ENCODE data around the gene GPATCH4.
"Not testable (repeated sequence)": the region's sequence is repeated elsewhere in the genome, so short reads cannot be mapped to it uniquely, and the experiment has no call there.

GPATCH4 gene

DNA sequence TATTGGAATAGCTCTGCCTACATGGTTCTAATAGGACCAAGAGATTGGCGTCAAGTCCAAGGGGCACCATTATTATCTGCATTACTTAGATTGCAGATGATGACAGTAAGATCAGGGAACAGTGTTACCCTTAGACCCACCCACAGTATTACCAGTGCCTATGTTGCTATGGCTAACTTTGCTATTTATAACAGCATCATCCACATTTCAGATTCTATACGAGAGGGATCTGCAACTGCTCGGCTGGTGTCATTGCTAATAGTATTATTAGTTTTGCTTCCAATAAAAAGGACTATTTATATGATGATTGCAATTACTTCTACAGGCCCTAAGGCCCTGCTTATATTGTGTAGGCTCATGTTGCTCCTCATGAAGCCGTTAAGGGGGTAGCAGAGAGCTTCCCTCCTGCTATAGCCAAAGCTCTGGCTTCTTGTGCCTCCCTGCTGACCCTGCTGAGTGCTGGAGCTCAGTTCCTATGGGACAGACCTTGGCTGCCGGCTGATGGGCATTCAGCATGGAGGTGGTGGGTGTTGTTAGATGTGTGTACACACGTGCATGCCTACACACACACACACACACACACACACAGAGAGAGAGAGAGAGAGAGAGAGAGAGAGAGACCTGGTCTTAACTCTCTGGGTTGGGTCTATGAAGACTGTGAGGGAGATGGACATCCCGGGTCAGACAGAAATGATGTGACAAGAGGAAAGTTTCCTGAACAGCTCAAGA lies 41.9 kb upstream of the GPATCH4 start:
- Histone ChIP-seq H3K9me3 (ENCODE audit: control insufficient read depth, insufficient read depth, low read length) (no peaks in the 10 kb centered on the region), H3K27ac (ENCODE audit: low read length) (no peak overlapping the region), H3K27me3 (ENCODE audit: control insufficient read depth, insufficient read depth, low read length) (peaks cover 17% of the 10 kb centered on the region; the same call in 1 of the 2 replicates), H3K4me3 (ENCODE audit: low read length) (no peak overlapping the region), H3K4me1 (ENCODE audit: control insufficient read depth, insufficient read depth, low read length) (0 out of 2 replicates have a peak, but pooled peaks cover 3% of the 10 kb centered on the region), H3K36me3 (ENCODE audit: control insufficient read depth, insufficient read depth, low read length) (no peaks in the 10 kb centered on the region)
- no peak for DNase-seq (ENCODE audit: low read depth, low spot score)
- WGBS (ENCODE audit: insufficient coverage, insufficient read length): no CpG with 5 or more reads among the region's 7 CpGs

DNA sequence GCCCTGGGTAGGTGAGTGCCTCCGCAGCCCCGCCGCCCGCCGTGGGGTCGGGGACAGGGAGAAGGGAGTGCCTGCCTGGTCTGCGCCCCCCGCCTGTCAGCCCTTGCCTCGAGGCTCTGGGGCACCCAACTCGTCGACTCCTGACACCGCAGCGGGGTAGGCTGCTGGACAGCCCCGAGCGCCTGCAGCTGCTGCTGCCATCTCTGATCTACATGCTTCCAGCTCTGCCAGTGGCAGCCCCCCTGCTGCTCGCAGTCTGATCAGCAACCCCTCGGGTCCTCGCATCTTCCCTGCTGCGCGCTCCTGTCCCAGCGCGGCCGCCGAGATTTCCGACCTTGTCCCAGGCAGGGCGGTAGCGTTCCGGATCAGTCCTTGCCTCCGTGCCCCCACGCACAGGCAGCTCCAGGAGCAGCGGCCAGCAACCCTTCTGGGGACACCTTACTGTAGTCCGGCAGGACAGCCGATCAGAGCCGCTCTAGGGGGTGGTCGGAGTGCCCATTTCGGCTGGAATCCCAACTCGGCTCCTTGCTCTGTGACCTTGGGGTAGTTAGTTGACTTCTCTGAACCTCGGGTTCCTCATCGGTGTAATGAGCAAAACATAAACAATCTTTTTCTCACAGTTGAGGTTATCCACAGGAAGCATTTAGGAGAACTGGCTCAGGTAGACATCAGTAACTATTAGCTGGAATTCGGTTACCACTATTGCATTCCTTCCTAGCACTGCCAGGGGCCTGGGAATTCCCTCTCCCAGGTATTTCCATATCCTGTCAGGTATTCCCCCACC lies 41.2 kb upstream of the GPATCH4 start:
- H3K36me3 ChIP-seq (ENCODE audit: control insufficient read depth, insufficient read depth, low read length): no peaks in the 10 kb centered on the region
- H3K9me3 ChIP-seq (ENCODE audit: control insufficient read depth, insufficient read depth, low read length): no peaks in the 10 kb centered on the region
- peaks cover 17% of the 10 kb centered on the region; the same call in 1 of the 2 replicates for H3K27me3 ChIP-seq (ENCODE audit: control insufficient read depth, insufficient read depth, low read length)
- 0 out of 2 replicates have a peak, but pooled peaks cover 3% of the 10 kb centered on the region for H3K4me1 ChIP-seq (ENCODE audit: control insufficient read depth, insufficient read depth, low read length)
- no CpG with 5 or more reads among the region's 40 CpGs for WGBS (ENCODE audit: insufficient coverage, insufficient read length)
- H3K4me3 ChIP-seq (ENCODE audit: low read length): peak overlapping the region; percentile 38; the same call in 1 of the 2 replicates
- no peak for DNase-seq (ENCODE audit: low read depth, low spot score)
- no peak overlapping the region for H3K27ac ChIP-seq (ENCODE audit: low read length)

DNA sequence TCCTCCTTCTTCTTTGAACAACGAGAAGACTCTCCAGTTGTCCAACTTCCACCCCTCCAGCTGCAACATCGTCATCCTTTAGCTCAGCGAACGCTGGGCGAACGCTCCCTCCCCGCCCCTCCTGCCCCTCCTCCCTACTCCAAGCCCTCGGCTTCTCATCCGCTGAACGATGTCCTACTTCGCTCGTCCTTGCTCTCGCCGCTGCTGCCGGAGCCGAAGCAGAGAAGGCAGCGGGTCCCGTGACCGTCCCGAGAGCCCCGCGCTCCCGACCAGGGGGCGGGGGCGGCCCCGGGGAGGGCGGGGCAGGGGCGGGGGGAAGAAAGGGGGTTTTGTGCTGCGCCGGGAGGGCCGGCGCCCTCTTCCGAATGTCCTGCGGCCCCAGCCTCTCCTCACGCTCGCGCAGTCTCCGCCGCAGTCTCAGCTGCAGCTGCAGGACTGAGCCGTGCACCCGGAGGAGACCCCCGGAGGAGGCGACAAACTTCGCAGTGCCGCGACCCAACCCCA lies 40.5 kb upstream of the GPATCH4 start, which contains the start of gene BCAN:
TSS of gene BCAN (plus strand) at position 357 of the 504 bp plus-strand sequence. CDS start 3,938 bp downstream, outside the sequence.
- Histone ChIP-seq H3K9me3 (ENCODE audit: control insufficient read depth, insufficient read depth, low read length) (no peaks in the 10 kb centered on the region), H3K4me1 (ENCODE audit: control insufficient read depth, insufficient read depth, low read length) (0 out of 2 replicates have a peak, but pooled peaks cover 3% of the 10 kb centered on the region), H3K36me3 (ENCODE audit: control insufficient read depth, insufficient read depth, low read length) (no peaks in the 10 kb centered on the region), H3K27ac (ENCODE audit: low read length) (no peak within 1 kb of the TSS), H3K4me3 (ENCODE audit: low read length) (peak within 1 kb of the TSS; percentile 38; the same call in 1 of the 2 replicates), H3K27me3 (ENCODE audit: control insufficient read depth, insufficient read depth, low read length) (peaks cover 17% of the 10 kb centered on the region; the same call in 1 of the 2 replicates)
- no CpG with 5 or more reads among the region's 46 CpGs for WGBS (ENCODE audit: insufficient coverage, insufficient read length)
- no peak for DNase-seq (ENCODE audit: low read depth, low spot score)

DNA sequence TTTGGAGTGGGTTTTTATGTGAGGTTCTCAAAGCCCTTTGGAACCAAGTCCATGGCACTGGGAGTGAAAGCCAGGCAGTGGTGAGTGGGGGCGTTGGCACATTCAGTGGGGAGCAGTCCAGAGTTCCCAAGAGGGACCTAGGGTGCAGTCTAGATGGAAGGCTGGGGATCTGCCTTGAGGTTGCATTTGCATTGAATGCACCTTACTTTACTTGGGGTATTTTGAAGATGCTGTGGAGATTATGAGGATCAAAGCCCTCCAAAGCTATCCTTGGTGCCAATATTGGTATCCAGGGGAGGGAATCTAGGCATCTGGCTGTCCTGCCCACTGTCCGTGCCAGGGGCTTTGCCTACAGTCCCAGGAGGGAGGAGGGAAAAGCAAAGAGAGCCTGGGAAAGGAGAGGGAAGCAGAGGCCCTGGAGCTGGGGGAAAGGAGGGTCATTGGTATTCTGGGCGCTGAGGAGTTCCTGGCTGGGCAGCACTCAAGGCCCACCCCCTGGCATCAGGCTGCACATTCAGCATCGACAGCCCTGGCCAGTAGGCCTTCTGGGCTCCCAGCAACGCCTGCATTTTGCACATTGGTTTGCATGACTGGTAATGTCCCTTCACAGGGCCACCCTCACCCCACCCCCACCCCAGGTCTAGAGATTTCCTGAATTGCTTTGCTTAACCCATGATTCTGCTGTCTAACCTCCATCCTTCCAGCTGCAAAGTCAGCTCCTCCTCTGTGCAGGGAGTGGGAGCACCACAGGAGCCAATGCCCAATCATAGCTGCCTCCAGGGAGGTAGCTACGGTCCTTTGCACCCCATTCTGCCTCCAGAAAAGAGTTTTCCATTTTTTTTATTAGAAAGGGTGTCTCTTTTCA lies 39.8 kb upstream of the GPATCH4 start:
- Histone ChIP-seq H3K36me3 (ENCODE audit: control insufficient read depth, insufficient read depth, low read length) (no peaks in the 10 kb centered on the region), H3K4me1 (ENCODE audit: control insufficient read depth, insufficient read depth, low read length) (0 out of 2 replicates have a peak, but pooled peaks cover 3% of the 10 kb centered on the region), H3K9me3 (ENCODE audit: control insufficient read depth, insufficient read depth, low read length) (no peaks in the 10 kb centered on the region), H3K4me3 (ENCODE audit: low read length) (no peak overlapping the region; the same call in 1 of the 2 replicates), H3K27me3 (ENCODE audit: control insufficient read depth, insufficient read depth, low read length) (peaks cover 17% of the 10 kb centered on the region; the same call in 1 of the 2 replicates), H3K27ac (ENCODE audit: low read length) (no peak overlapping the region)
- no CpG with 5 or more reads among the region's 6 CpGs for WGBS (ENCODE audit: insufficient coverage, insufficient read length)
- DNase-seq (ENCODE audit: low read depth, low spot score): no peak

DNA sequence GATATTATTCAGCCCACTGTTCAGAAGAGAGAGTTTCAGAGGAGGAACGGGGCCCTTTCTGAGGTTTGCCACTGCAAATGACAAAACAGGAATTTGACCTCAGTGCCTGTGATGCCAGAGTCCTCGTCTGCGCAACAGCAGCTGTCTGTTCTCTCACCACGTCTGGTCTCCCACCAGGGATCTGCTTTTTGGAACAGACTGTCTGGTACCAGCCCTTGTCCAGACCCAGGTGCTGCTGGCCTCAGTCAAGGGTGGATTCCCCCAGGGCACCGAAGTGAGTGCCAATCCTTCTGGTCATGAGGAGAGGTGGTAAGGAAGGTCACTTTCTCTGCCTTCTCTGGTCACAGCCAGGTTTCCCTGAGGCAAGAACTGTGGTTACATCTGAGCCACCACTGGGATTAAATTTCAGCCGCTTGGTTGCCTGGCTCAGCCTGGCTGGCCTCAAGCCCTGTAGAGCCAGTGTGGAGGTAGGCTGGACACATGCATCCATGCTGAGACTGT lies 38.4 kb upstream of the GPATCH4 start:
- no CpG with 5 or more reads among the region's 6 CpGs for WGBS (ENCODE audit: insufficient coverage, insufficient read length)
- no peak overlapping the region for H3K27ac ChIP-seq (ENCODE audit: low read length)
- H3K27me3 ChIP-seq (ENCODE audit: control insufficient read depth, insufficient read depth, low read length): peaks cover 17% of the 10 kb centered on the region; the same call in 1 of the 2 replicates
- no peak for DNase-seq (ENCODE audit: low read depth, low spot score)
- H3K4me1 ChIP-seq (ENCODE audit: control insufficient read depth, insufficient read depth, low read length): 0 out of 2 replicates have a peak, but pooled peaks cover 3% of the 10 kb centered on the region
- H3K36me3 ChIP-seq (ENCODE audit: control insufficient read depth, insufficient read depth, low read length): no peaks in the 10 kb centered on the region
- H3K4me3 ChIP-seq (ENCODE audit: low read length): no peak overlapping the region
- H3K9me3 ChIP-seq (ENCODE audit: control insufficient read depth, insufficient read depth, low read length): no peaks in the 10 kb centered on the region

DNA sequence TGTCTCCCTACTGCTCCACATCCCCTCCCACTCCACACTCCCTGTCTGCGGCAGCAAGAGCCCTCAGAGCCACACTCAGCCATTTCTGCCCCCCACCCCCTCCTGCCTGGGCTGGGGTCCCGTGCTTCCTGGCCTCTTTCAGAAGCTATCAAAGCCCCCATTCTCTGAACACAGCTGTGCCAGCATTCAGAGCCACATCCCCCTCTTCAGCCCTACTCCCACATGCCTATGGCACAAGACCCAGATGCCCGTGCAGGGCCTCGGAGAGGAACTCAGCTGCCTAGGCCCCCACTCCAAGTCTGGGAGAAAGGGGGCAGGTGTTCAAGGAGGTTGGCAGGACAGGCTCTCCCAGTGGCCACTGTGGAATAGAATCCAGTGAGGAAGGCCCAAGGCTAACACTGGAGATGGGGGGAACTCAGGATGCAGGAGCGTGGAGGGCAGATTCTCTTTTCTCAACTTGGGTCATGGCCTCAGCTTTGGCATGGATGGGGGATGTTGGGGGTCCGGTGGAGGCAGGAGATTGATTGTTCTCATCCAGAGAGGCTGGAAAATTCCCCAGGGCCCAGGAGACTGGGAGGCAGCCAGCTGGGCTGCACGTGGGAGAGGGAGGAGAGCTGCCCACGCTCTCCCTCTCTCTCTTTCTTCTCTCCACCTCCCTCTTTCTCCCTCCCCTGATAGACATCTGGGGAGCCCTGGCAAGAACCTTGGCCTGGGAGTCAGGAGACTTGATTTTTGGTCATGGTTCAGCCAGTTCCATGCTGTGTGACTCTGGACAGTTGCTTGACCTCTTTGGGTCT lies 37.1 kb upstream of the GPATCH4 start:
- Histone ChIP-seq H3K36me3 (ENCODE audit: control insufficient read depth, insufficient read depth, low read length) (no peaks in the 10 kb centered on the region), H3K27me3 (ENCODE audit: control insufficient read depth, insufficient read depth, low read length) (peaks cover 14% of the 10 kb centered on the region; the same call in 1 of the 2 replicates), H3K4me3 (ENCODE audit: low read length) (no peak overlapping the region), H3K4me1 (ENCODE audit: control insufficient read depth, insufficient read depth, low read length) (0 out of 2 replicates have a peak, but pooled peaks cover 3% of the 10 kb centered on the region), H3K27ac (ENCODE audit: low read length) (no peak overlapping the region), H3K9me3 (ENCODE audit: control insufficient read depth, insufficient read depth, low read length) (no peaks in the 10 kb centered on the region)
- no CpG with 5 or more reads among the region's 8 CpGs for WGBS (ENCODE audit: insufficient coverage, insufficient read length)
- DNase-seq (ENCODE audit: low read depth, low spot score): no peak

DNA sequence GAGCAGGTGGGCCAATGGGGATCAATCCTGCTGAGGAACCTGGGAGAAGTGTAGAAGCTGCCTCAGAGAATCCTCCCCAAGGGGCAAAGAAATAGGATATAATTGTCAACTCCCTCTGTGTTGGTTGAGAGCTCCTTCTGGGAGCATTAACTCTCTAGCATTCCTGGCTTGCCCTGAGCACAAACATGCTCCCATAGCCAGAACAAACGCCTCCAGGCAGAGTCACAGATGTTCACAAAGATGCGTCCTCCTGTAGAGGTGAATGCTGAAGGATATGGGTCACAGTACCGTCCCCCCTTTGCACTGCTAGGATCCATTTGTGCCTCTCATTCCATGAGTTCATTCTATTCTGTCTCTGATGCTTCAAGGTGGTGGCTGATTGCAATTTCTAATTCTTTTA lies 31.1 kb upstream of the GPATCH4 start:
- no CpG with 5 or more reads among the region's 3 CpGs for WGBS (ENCODE audit: insufficient coverage, insufficient read length)

DNA sequence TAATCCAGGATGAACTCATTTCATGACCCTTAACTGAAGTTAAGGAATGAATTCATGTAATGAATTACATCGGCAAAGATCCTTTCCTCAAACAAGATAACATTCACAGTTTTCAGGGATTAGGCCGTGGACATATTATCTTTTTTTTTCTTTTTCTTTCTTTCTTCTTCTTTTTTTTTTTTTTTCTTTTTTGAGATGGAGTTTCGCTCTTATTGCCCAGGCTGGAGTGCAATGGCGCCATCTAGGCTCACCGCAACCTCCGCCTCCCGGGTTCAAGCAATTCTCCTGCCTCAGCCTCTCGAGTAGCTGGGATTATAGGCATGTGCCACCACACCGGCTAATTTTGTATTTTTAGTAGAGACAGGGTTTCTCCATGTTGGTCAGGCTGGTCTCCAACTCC lies 29.9 kb upstream of the GPATCH4 start:
- not testable (repeated sequence) for H3K4me3 ChIP-seq (ENCODE audit: low read length); H3K27ac ChIP-seq (ENCODE audit: low read length); H3K36me3 ChIP-seq (ENCODE audit: control insufficient read depth, insufficient read depth, low read length); H3K4me1 ChIP-seq (ENCODE audit: control insufficient read depth, insufficient read depth, low read length); DNase-seq (ENCODE audit: low read depth, low spot score); H3K9me3 ChIP-seq (ENCODE audit: control insufficient read depth, insufficient read depth, low read length); H3K27me3 ChIP-seq (ENCODE audit: control insufficient read depth, insufficient read depth, low read length)
- no CpG with 5 or more reads among the region's 9 CpGs for WGBS (ENCODE audit: insufficient coverage, insufficient read length)

More for the DNA sequence above, 31.1 kb upstream of the GPATCH4 start:
- no peaks in the 10 kb centered on the region for H3K36me3 ChIP-seq (ENCODE audit: control insufficient read depth, insufficient read depth, low read length)
- H3K4me3 ChIP-seq (ENCODE audit: low read length): no peak overlapping the region
- H3K9me3 ChIP-seq (ENCODE audit: control insufficient read depth, insufficient read depth, low read length): no peaks in the 10 kb centered on the region
- no peak overlapping the region for H3K27ac ChIP-seq (ENCODE audit: low read length)
- DNase-seq (ENCODE audit: low read depth, low spot score): no peak
- 0 out of 2 replicates have a peak, but pooled peaks cover 1% of the 10 kb centered on the region for H3K4me1 ChIP-seq (ENCODE audit: control insufficient read depth, insufficient read depth, low read length)
- H3K27me3 ChIP-seq (ENCODE audit: control insufficient read depth, insufficient read depth, low read length): no peaks in the 10 kb centered on the region

DNA sequence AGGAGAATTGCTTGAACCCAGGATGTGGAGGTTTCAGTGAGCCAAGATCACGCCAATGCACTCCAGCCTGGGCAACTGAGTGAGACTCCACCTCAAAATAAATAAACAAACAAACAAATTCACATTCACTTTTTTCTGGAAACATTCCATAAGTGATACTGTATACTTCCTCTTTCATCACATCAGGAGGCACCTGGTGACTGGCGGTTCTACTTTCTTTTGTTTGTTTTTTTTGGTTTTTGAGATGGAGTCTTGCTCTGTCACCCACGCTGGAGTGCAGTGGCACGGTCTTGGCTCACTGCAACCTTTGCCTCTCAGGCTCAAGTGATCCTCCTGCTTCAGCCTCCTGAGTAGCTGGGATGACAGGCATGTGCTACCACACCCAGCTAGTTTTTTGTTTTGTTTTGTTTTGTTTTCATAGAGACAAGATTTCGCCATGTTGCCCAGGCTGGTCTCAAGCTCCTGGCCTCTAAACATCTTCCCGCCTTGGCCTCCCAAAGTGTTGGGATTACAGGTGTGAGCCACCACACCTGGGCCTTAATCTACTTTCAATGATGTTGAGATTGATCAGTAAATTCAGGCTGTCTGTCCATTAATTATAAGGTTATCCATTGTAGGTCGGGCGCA lies 28.7 kb upstream of the GPATCH4 start:
- DNase-seq (ENCODE audit: low read depth, low spot score): no peak
- Histone ChIP-seq H3K4me3 (ENCODE audit: low read length) (no peak overlapping the region), H3K27me3 (ENCODE audit: control insufficient read depth, insufficient read depth, low read length) (peaks cover 8% of the 10 kb centered on the region), H3K36me3 (ENCODE audit: control insufficient read depth, insufficient read depth, low read length) (no peaks in the 10 kb centered on the region), H3K27ac (ENCODE audit: low read length) (no peak overlapping the region), H3K4me1 (ENCODE audit: control insufficient read depth, insufficient read depth, low read length) (peaks cover 4% of the 10 kb centered on the region), H3K9me3 (ENCODE audit: control insufficient read depth, insufficient read depth, low read length) (no peaks in the 10 kb centered on the region)
- WGBS (ENCODE audit: insufficient coverage, insufficient read length): no CpG with 5 or more reads among the region's 8 CpGs
